ENCODE results near the gene SPOP.

Gene SPOP

DNA sequence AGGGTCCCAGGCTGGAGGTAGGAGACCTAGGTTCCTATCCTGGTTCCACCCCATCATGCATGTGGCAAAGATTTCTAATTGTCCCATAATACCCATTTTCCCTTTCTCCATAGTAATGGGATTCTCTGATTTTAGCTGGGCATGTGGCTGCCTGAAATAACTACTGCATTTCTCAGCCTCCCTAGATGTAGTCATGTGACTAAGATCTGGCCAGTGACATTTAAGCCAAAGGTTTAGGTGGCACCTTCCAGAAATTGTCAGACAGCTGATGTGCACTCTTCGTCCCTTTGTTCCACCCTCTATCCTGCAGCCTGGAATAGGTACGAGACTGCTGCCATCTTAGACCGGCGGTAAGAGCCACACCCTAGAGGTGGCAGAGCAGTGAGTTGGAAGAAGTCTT is 94.0 kb downstream of the SPOP start:
- no peak for DNase-seq (ENCODE audit: low read depth)

- DNase-seq (ENCODE audit: low read depth) = no peak
Observed at GRCh38 chr17:49583226-49583625, 94.7 kb downstream of the SPOP start.

DNA sequence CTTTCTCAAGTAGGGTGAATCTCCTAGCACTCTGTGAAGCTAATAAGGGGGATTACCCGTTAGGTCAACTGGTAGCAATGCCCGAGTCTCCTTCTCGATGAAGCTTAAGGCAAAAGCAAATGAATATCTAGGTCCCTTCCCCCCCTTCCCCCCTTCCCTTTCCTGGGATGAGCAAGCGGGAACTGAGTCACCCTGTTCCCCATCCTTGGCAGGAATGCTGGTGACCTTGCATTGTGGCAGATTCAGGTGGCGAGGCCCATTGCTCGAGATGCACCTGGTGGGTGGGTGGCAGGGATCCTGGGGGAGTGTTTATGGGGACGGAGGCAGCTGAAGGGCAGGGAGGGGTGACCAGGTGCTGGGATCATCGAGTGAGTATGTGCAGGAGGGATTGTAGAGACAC is 95.1 kb downstream of the SPOP start:
- no peak for DNase-seq (ENCODE audit: low read depth)

- DNase-seq (ENCODE audit: low read depth) = no peak
Observed at GRCh38 chr17:49582055-49582722, 95.7 kb downstream of the SPOP start.

- DNase-seq (ENCODE audit: low read depth) = no peak
Observed at GRCh38 chr17:49581648-49581998, 96.3 kb downstream of the SPOP start.

DNA sequence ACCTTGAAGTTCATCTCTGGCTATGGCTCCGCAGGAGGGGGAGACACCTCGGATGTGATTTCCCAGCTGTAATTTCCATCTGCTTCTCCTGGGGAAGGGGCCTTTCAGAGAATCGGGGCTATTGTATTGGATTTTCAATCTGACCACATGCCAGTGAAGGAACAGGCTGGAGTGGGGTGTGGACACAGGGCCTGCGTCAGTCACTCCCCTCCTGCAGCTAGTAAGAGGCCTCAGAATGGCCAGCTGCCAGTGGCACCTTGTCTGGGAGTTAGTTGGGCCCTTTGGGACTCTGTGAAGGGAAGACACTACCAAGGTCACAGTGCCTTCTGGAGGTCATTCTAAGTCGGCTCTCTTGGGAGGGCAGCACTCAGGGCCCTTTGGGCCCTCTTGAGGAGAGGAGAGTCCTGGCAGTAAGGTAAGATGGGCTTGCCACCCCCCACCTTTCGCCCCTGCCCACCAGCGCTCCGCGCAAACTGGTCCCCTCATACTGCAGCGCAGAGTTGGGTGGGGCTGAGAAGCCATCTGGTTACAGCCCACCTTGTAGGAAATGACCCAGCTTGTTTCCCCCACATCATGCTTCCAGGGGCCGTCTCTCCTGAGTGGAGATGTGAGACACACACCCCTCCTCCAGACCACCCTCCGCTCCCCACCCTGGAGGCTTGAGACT is 96.8 kb downstream of the SPOP start:
- no peak for DNase-seq (ENCODE audit: low read depth)

DNA sequence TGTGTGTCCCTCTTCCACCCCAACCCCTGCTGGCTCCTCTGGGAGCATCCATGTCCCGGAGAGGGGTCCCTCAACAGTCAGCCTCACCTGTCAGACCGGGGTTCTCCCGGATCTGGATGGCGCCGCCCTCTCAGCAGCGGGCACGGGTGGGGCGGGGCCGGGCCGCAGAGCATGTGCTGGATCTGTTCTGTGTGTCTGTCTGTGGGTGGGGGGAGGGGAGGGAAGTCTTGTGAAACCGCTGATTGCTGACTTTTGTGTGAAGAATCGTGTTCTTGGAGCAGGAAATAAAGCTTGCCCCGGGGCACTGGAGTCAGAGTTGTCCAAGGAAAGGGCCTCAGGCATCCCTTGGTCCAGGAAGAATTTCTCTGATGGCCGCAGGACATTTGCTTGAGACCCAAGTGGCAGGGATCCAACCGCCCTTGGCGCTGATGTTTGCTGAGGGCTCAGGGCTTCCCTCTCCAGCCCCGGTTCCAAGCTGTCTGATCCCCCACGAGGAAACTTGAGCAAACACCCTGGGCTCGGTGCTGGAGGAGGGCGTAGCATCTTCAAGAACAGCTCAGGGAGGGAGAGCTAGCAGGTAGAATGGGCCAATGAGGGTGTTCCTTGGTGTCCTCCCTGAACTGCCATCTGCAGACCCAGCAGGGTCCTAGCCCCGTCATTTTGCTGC is 97.7 kb downstream of the SPOP start:
- DNase-seq (ENCODE audit: low read depth) = no peak

- DNase-seq (ENCODE audit: low read depth) = no peak
Observed at GRCh38 chr17:49579522-49579921, 98.4 kb downstream of the SPOP start.

GRCh38 chr17:49578952-49579500 is 98.9 kb downstream of the SPOP start:
- DNase-seq (ENCODE audit: low read depth) = no peak

DNA sequence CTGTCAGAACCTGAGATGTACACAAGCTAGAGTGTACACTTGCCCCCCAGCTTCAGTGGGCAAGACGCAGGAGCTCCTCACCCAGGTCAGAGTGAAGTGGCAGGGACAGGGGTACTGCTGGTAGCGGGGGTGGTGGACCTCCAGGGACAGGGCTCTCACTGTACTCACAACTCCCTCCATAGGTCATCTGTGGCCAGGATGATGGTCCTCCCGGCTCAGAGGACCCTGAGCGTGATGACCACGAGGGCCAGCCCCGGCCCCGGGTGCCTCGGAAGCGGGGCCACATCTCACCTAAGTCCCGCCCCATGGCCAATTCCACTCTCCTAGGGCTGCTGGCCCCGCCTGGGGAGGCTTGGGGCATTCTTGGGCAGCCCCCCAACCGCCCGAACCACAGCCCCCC is 99.5 kb downstream of the SPOP start:
- no peak for DNase-seq (ENCODE audit: low read depth)

- no peak for DNase-seq (ENCODE audit: low read depth)
Observed at GRCh38 chr17:49577963-49578362, 99.9 kb downstream of the SPOP start.

DNA sequence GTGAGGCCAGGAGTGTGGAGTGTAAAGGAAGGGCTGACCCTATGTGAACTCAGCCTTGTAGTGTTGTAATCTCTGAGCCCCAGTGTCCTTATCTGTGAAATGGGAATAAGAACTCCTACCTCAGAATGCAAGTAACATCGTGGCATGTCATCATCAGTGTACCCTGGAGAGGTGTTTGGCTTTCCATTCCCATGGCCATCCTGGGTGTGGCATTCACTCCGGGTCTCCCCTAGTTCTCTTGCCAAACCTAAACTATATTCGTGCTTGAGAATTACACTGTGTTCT is 100.3 kb downstream of the SPOP start:
- DNase-seq (ENCODE audit: low read depth) = no peak

DNA sequence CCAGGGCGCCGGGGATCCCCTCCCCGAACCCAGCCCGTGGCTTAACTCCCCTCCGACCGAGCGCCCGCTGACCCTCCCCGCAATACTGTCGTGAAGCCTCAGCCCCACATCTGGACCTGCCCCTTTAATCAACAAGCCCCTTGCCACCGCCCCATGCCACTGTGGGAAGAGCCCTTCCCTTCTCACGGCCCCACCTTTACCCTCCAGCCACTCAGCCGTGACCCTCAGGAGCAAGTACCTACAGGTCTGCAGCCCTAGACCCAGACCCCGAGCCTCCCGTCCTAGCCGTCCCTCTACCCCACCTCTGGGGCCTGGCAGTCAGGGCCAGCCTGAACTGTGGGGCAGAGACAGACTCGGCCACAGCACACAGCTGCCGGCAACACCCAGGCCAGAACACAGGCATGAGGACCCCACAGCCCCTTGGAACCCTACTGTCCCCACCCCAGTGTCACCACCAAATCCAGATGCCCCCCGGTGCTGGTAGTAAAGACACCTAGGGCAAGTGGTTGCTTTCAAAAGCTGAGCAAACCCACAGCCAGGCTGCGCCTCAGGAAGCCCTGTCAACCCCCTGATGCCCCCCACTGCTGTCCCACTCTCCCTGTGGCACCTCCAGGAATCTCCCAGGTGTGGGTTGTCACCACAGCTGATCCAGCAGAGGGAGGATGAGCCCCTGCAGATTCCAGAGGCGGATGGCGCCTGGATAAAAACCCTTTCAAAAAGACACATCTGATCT is 100.8 kb downstream of the SPOP start:
- no peak for DNase-seq (ENCODE audit: low read depth)

- no peak for DNase-seq (ENCODE audit: low read depth)
Observed at GRCh38 chr17:49576088-49576916, 101.6 kb downstream of the SPOP start.

DNA sequence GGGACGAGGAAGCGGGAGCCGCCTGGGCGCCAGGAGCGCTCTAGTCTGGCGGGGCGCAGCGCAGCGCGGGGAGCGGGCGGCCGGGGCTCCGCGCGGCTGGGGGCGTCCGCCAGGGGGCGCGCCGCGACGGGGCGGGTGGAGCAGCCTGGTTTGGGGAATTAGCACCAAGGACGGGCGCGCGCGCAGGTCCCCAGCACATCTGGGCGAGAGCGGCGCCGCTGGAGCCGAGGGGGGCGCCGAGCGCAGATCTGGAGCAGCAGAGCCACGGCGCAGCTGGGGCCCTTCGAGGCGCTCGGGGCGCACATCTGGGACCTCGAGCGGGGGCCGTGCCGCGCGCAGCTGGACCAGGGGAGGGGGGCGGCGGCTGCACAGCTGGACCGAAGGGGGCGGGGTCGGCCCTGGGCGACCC is 102.2 kb downstream of the SPOP start, which contains the start of gene NXPH3:
Gene NXPH3, plus strand, starts transcription at position 193 of the 409 bp plus-strand sequence. CDS start 349 bp downstream, outside the sequence.
- DNase-seq (ENCODE audit: low read depth) = peak; percentile 80

GRCh38 chr17:49574945-49575678 is 102.8 kb downstream of the SPOP start:
- DNase-seq (ENCODE audit: low read depth) = no peak

- DNase-seq (ENCODE audit: low read depth) = no peak
Observed at GRCh38 chr17:49574323-49574781, 103.5 kb downstream of the SPOP start.

DNA sequence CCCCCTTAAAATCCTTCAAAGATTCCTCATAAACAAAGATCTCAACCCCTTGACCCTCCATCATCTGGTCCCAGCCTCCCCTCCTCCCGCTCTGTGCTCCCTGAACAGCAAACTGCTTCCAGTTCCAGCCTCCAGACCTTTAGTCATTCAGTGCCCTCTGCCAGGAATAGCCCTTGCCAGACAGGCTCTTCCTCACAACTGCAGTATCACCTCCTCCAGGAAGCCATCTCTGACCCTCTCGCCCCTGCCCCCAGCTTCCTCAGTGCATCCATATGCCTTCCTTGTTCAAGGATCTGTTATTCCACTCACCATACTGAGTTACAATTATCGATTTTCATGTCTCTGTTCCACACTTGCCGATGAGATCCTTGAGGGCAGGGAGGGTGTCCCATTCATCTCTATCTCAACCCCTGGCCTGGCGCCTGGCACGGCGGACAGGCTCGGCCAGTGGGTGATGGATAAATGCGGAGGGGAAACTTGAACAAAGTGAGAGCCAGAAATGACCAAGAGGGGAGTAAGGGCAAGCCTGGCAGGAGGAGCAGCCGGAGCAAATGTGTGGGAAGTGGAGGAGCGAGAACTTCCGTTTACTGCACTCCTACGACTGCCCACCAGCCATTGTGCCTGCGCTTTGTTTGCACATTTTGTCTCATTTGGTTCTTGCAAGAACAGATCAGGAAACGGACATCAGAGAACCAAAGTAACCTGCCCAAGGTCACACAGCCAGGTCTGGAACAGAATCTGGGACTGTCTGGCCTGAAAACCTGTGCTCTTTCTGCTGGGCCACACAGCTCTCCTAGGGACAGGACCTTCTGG is 104.2 kb downstream of the SPOP start:
- no peak for DNase-seq (ENCODE audit: low read depth)

- no peak for DNase-seq (ENCODE audit: low read depth)
Observed at GRCh38 chr17:49572806-49573420, 105.0 kb downstream of the SPOP start.

DNA sequence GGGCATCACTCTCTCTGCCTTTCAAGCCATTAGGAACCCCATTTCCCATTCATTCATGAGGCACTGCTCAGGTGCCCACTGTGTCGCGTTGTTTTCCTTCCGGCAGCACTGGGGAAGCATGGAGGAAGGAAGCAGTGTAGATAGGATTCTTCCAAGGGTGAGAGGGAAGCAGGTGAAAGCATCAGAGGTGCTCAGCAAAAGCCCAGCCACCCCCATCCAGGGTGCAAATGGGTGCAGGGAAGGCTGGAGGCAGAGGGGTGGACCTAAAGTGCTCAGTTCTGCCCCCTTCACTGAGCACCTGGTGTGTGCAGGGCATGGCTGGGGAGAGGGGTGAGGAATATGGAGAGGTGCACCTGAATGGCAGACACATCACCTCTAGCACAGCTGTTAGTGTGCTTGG is 105.7 kb downstream of the SPOP start:
- no peak for DNase-seq (ENCODE audit: low read depth)

Measured in activated T-cell treated with anti-CD3 and anti-CD28 coated beads for 48 hours (primary cell).